IMR-90 (cell line): ENCODE results near the gene PIK3C3. TPM values are rescaled to one million over a fixed set of nuclear protein-coding genes. Genes with fewer than 3 reads are reported as not detected.

Experiments used
- ATAC-seq: fragments of 200-7000 bp; cut with Tn5 transposase; 2 replicates; pipeline ENCODE4 v1.9.1; 2020; ENCODE audit warnings: low read depth, mild to moderate bottlenecking, moderate library complexity
- Bru-seq: library from RNA; stranded (reverse); fragments of 400-500 nt; gene quantifications from one replicate; lab custom pipeline; 2021; lab: Mats Ljungman, UMichigan
- BruChase-seq, 2 experiments: library from RNA; stranded (reverse); fragments of 400-500 nt; gene quantifications; one replicate each; lab custom pipeline; 2021; lab: Mats Ljungman, UMichigan
- BruUV-seq: library from RNA; stranded (reverse); fragments of 400-500 nt; replicated peaks from 2 replicates; lab custom pipeline; 2021; lab: Mats Ljungman, UMichigan
- CTCF ChIA-PET: fragments of 300-600 bp; formaldehyde crosslinking; extraction: SDS; loops from one replicate; lab custom pipeline; 2021; ENCODE audit warnings: antibody characterized with exemption; lab: Yijun Ruan, JAX
- POLR2A ChIA-PET: fragments of 300-600 bp; sonication (Branson Sonifier 250); formaldehyde crosslinking; loops from one replicate; lab custom pipeline; 2022; ENCODE audit warnings: antibody characterized with exemption; ENCODE audit not compliant: unreplicated experiment; lab: Charles Lee
- DNase-seq: peaks from one replicate; pipeline ENCODE4 v3.0.0; 2013
- H2AFZ ChIP-seq: replicated peaks from 2 replicates; pipeline ENCODE3; 2013; ENCODE audit warnings: low read length, mild to moderate bottlenecking; ENCODE audit not compliant: poor library complexity
- H2AK5ac ChIP-seq: 2 replicates; pipeline ENCODE4 v1.6.1; 2013; ENCODE audit warnings: low read depth, low read length, inconsistent platforms
- H2AK9ac ChIP-seq: replicated peaks from 2 replicates; pipeline ENCODE3; 2013; ENCODE audit warnings: mild to moderate bottlenecking, low read depth, low read length, moderate library complexity; ENCODE audit not compliant: poor library complexity
- H2BK120ac ChIP-seq: 2 replicates; pipeline ENCODE4 v1.6.1; 2013; ENCODE audit warnings: low read depth, low read length, inconsistent platforms
- H2BK15ac ChIP-seq: 3 replicates; pipeline ENCODE4 v1.6.1; 2013; ENCODE audit warnings: low read depth, low read length, inconsistent platforms
- H2BK20ac ChIP-seq: 2 replicates; pipeline ENCODE4 v1.6.1; 2013; ENCODE audit warnings: low read depth, mild to moderate bottlenecking, inconsistent platforms, low read length, moderate library complexity
- H2BK5ac ChIP-seq: 2 replicates; pipeline ENCODE4 v1.6.1; 2013; ENCODE audit warnings: mild to moderate bottlenecking, low read depth, low read length, inconsistent platforms; ENCODE audit not compliant: poor library complexity, severe bottlenecking
- H3K14ac ChIP-seq: replicated peaks from 2 replicates; pipeline ENCODE4 v1.6.1; 2013; ENCODE audit warnings: low read depth, low read length, inconsistent platforms
- H3K18ac ChIP-seq: 2 replicates; pipeline ENCODE4 v1.6.1; 2013; ENCODE audit warnings: low read depth, low read length, control low read depth
- H3K23ac ChIP-seq: 2 replicates; pipeline ENCODE4 v1.6.1; 2013; ENCODE audit warnings: low read depth, low read length, inconsistent platforms
- H3K27ac ChIP-seq: 2 replicates; pipeline ENCODE4 v1.5.1; 2013; ENCODE audit warnings: mild to moderate bottlenecking, control low read depth, low read length; ENCODE audit not compliant: insufficient read depth
- H3K27me3 ChIP-seq: 2 replicates; pipeline ENCODE4 v1.6.1; 2013; ENCODE audit warnings: low read length; ENCODE audit not compliant: control insufficient read depth, insufficient read depth
- H3K36me3 ChIP-seq: 2 replicates; pipeline ENCODE4 v1.6.1; 2013; ENCODE audit warnings: low read length, mixed read lengths; ENCODE audit not compliant: control insufficient read depth, insufficient read depth
- H3K4ac ChIP-seq: 2 replicates; pipeline ENCODE4 v1.6.1; 2013; ENCODE audit warnings: low read depth, low read length, inconsistent platforms
- H3K4me1 ChIP-seq: 2 replicates; pipeline ENCODE4 v1.6.1; 2013; ENCODE audit warnings: low read length, mixed read lengths; ENCODE audit not compliant: control insufficient read depth, insufficient read depth
- H3K4me2 ChIP-seq: 2 replicates; pipeline ENCODE4 v1.6.1; 2013; ENCODE audit warnings: low read depth, mild to moderate bottlenecking, control low read depth, low read length, moderate library complexity
- H3K4me3 ChIP-seq: 2 replicates; pipeline ENCODE4 v1.5.1; 2013; ENCODE audit warnings: low read depth, mild to moderate bottlenecking, control low read depth, low read length, moderate library complexity; ENCODE audit not compliant: insufficient read depth
- H3K56ac ChIP-seq: 2 replicates; pipeline ENCODE4 v1.6.1; 2013; ENCODE audit warnings: low read length, inconsistent platforms; ENCODE audit not compliant: insufficient read depth; ENCODE audit errors: extremely low read depth
- H3K79me1 ChIP-seq, 2 experiments: 2 replicates each; pipeline ENCODE4 v1.6.1; 2013; ENCODE audit warnings: low read length in 2 of 2, inconsistent platforms in 1 of 2, low read depth in 1 of 2
- H3K9ac ChIP-seq: 2 replicates; pipeline ENCODE4 v1.6.1; 2013; ENCODE audit warnings: low read depth, low read length, control low read depth
- H3K9me1 ChIP-seq: 2 replicates; pipeline ENCODE4 v1.6.1; 2013; ENCODE audit warnings: low read length, inconsistent platforms; ENCODE audit not compliant: insufficient read depth
- H3K9me3 ChIP-seq: 2 replicates; pipeline ENCODE4 v1.6.1; 2013; ENCODE audit warnings: low read length; ENCODE audit not compliant: control insufficient read depth, insufficient read depth
- H4K20me1 ChIP-seq: 2 replicates; pipeline ENCODE4 v1.6.1; 2013; ENCODE audit warnings: low read length, inconsistent platforms; ENCODE audit not compliant: insufficient read depth
- H4K5ac ChIP-seq: 2 replicates; pipeline ENCODE4 v1.6.1; 2013; ENCODE audit warnings: mild to moderate bottlenecking, low read depth, low read length, control low read depth
- H4K8ac ChIP-seq, 2 experiments: 2 replicates each; pipeline ENCODE4 v1.6.1; 2013; ENCODE audit warnings: low read depth in 2 of 2, low read length in 2 of 2, control low read depth in 1 of 2, inconsistent platforms in 1 of 2
- H4K91ac ChIP-seq: 2 replicates; pipeline ENCODE4 v1.6.1; 2013; ENCODE audit warnings: low read depth, low read length, inconsistent platforms; ENCODE audit not compliant: insufficient read depth
- CEBPB ChIP-seq: IDR thresholded peaks from 2 replicates; pipeline ENCODE4 v1.6.1; 2012; ENCODE audit warnings: low read depth, low read length, improper control_type of control experiment
- CHD1 ChIP-seq: IDR thresholded peaks from 2 replicates; pipeline ENCODE4 v1.6.1; 2012; ENCODE audit warnings: low read depth, low read length, improper control_type of control experiment
- CTCF ChIP-seq: conservative IDR thresholded peaks from 2 replicates; pipeline ENCODE4 v1.5.1; 2012; ENCODE audit warnings: mild to moderate bottlenecking, low read depth, low read length, improper control_type of control experiment
- MAFK ChIP-seq: IDR thresholded peaks from 2 replicates; pipeline ENCODE4 v1.6.1; 2012; ENCODE audit warnings: low read depth, low read length, improper control_type of control experiment
- MAZ ChIP-seq: IDR thresholded peaks from 2 replicates; pipeline ENCODE4 v1.6.1; 2012; ENCODE audit warnings: low read depth, mild to moderate bottlenecking, low read length, improper control_type of control experiment, moderate library complexity, borderline replicate concordance
- MXI1 ChIP-seq: IDR thresholded peaks from 2 replicates; pipeline ENCODE4 v1.6.1; 2012; ENCODE audit warnings: low read depth, mild to moderate bottlenecking, low read length, moderate library complexity, borderline replicate concordance
- POLR2A ChIP-seq: IDR thresholded peaks from 2 replicates; pipeline ENCODE4 v1.6.1; 2012; ENCODE audit warnings: mild to moderate bottlenecking, low read depth, low read length
- RAD21 ChIP-seq: IDR thresholded peaks from 2 replicates; pipeline ENCODE4 v1.6.1; 2012; ENCODE audit warnings: low read length, improper control_type of control experiment
- RCOR1 ChIP-seq: IDR thresholded peaks from 2 replicates; pipeline ENCODE4 v1.6.1; 2012; ENCODE audit warnings: mild to moderate bottlenecking, low read length, improper control_type of control experiment; ENCODE audit not compliant: insufficient replicate concordance
- RFX5 ChIP-seq: IDR thresholded peaks from 2 replicates; pipeline ENCODE4 v1.8.0; 2012; ENCODE audit warnings: low read depth, mild to moderate bottlenecking, low read length, moderate library complexity
- USF2 ChIP-seq: fragments of 150-350 bp; IDR thresholded peaks from 2 replicates; pipeline ENCODE4 v1.6.1; 2017; ENCODE audit warnings: mild to moderate bottlenecking, antibody characterized with exemption, low read length, low read depth
- WGBS, 2 experiments: methylation state at CpG; one replicate each; pipeline versions ENCODE4 v1.1.5 to v1.1.7; 2013; ENCODE audit warnings: missing lambda C conversion rate in 2 of 2; ENCODE audit not compliant: insufficient read length in 1 of 2; ENCODE audit errors: extremely low coverage in 2 of 2; 5-methylcytosine and 5-hydroxymethylcytosine counted together
- dilution Hi-C: fragments of 300-500 bp; cut with HindIII; formaldehyde crosslinking; loops from one replicate; pipeline ENCODE4 v1.14.3; 2018; ENCODE audit warnings: low sequenced_read_pairs; ENCODE audit not compliant: unreplicated experiment
- in situ Hi-C: fragments of 300-500 bp; cut with MboI; formaldehyde crosslinking; loops from 3 replicates; pipeline ENCODE4 v1.14.3; 2019; ENCODE audit warnings: low sequenced_read_pairs, inconsistent platforms, mixed read lengths
- intact Hi-C: fragments of 100-400 bp; cut with micrococcal nuclease; formaldehyde crosslinking; loops from 2 replicates; pipeline ENCODE4 v1.10.0; 2022
- long read RNA-seq: library from polyadenylated mRNA; unstranded; transcript quantifications from one replicate; pipeline ENCODE4 v2.0.0, GENCODE V29; 2021; ENCODE audit not compliant: unreplicated experiment
- polyA plus RNA-seq, 3 experiments: library from polyadenylated mRNA; depleted of rRNA; stranded (reverse); fragments of >200 nt; gene quantifications; 2 replicates each; pipeline ENCODE4 v1.2.3, GENCODE V29; 2012; ENCODE audit warnings: low replicate concordance in 1 of 3
- total RNA-seq: library from RNA; depleted of rRNA; stranded (reverse); fragments of >200 nt; gene quantifications from 2 replicates; pipeline ENCODE4 v1.2.3, GENCODE V29; 2012; rRNA removed

Gene PIK3C3
- total RNA-seq (57.2 and 61.9 TPM in 2 replicates), polyA plus RNA-seq (2012; rRNA removed) (34.7 and 41.2 TPM in 2 replicates), Bru-seq, nascent RNA (percentile 86 among the genes with signal in this experiment), BruChase-seq, experiment 1, labeled RNA remaining after a 6-hour chase (percentile 65 among the genes with signal in this experiment), BruChase-seq, experiment 2, labeled RNA remaining after a 2-hour chase (percentile 78 among the genes with signal in this experiment)
- 7.1 and 21.6 TPM in 2 replicates for polyA plus RNA-seq (2012; cell fraction: cytosol; rRNA removed)
- polyA plus RNA-seq (2012; cell fraction: nucleus; rRNA removed; ENCODE audit: low replicate concordance), result 4.0 and 59.5 TPM in 2 replicates
- long read RNA-seq, full-length matches to known transcripts, result 32 of 39 reads
- long read RNA-seq, partial matches to known transcripts, result 3 of 39 reads
- long read RNA-seq, other reads (novel, unspliced or antisense), result 4 of 39 reads

- POLR2A ChIA-PET, result no interaction called here
- H2BK20ac ChIP-seq, result no peak within 1 kb of the TSS
- H2AK5ac ChIP-seq, result peak within 1 kb of the TSS; percentile 33; the same call in 1 of the 2 replicates
- DNase-seq, result peak; percentile 98
- ATAC-seq, result peak; percentile 97
- H2BK120ac ChIP-seq, result no peak within 1 kb of the TSS
- peak within 1 kb of the TSS; percentile 100 for H3K4me2 ChIP-seq
- H4K5ac ChIP-seq, result peak within 1 kb of the TSS; percentile 98
- dilution Hi-C loops, result no loop called here
- peak within 1 kb of the TSS; percentile 89 for H3K27ac ChIP-seq
- peak within 1 kb of the TSS; percentile 97 for H3K4me3 ChIP-seq
- H3K79me1 ChIP-seq, result peaks cover 4 to 21% of the 10 kb centered on the region in 2 experiments
- in situ Hi-C loops, result no loop called here
- 0% methylated on average over 10 of the region's 38 CpGs; no CpG with 5 or more reads in 1 of the 2 experiments for WGBS, 2 experiments
- CTCF ChIA-PET, result interaction anchor here (0.9 to 1.0 kb wide), 2 partner anchors 9 to 14 kb away, joined by 3 read pairs; no protein-coding TSS in a partner anchor
- peak within 1 kb of the TSS; percentile 67 for H3K56ac ChIP-seq
- peaks cover 3% of the 10 kb centered on the region; the same call in 1 of the 2 replicates for H4K20me1 ChIP-seq
- BruUV-seq, result no TSS peak
- H3K9me3 ChIP-seq, result no peaks in the 10 kb centered on the region
- peak within 1 kb of the TSS; percentile 47; the same call in 1 of the 2 replicates for H4K91ac ChIP-seq
- H3K23ac ChIP-seq, result peak within 1 kb of the TSS; percentile 76
- intact Hi-C loops, result no loop called here
- peaks cover 9% of the 10 kb centered on the region for H3K36me3 ChIP-seq
- H3K27me3 ChIP-seq, result no peaks in the 10 kb centered on the region
- peak within 1 kb of the TSS; percentile 83 for H2AFZ ChIP-seq
- H3K18ac ChIP-seq, result peak within 1 kb of the TSS; percentile 87
- H2BK15ac ChIP-seq, result no peak within 1 kb of the TSS
- 0 out of 2 replicates have a peak, but pooled peaks cover 5% of the 10 kb centered on the region for H3K9me1 ChIP-seq
- H3K4me1 ChIP-seq, result no peaks in the 10 kb centered on the region; the same call in 1 of the 2 replicates
- peak within 1 kb of the TSS; percentile 96 for H3K9ac ChIP-seq
- peak within 1 kb of the TSS; percentile 89 for H2AK9ac ChIP-seq
- peak within 1 kb of the TSS; percentile 86 for H3K14ac ChIP-seq
- peak within 1 kb of the TSS; percentile 87 for H3K4ac ChIP-seq
- H4K8ac ChIP-seq, result peak within 1 kb of the TSS; percentile 66 to 94
- H2BK5ac ChIP-seq, result peak within 1 kb of the TSS; percentile 85
- TF ChIP-seq RAD21, result no peak
- peak; percentile 11; the same call in 1 of the 2 replicates for TF ChIP-seq MAFK
- TF ChIP-seq CEBPB, result no peak
- TF ChIP-seq MAZ, result peak; percentile 56; the same call in 1 of the 2 replicates
- no peak for TF ChIP-seq CHD1
- no peak for TF ChIP-seq CTCF
- TF ChIP-seq RFX5, result no peak
- TF ChIP-seq USF2, result no peak
- TF ChIP-seq MXI1, result no peak; the same call in 1 of the 2 replicates
- no peak for TF ChIP-seq RCOR1
- peak; percentile 87 for TF ChIP-seq POLR2A
Measured at GRCh38 chr18:41954827-41955613, at the start of gene PIK3C3. PIK3C3 (plus strand) TSS chr18:41955234; CDS start chr18:41955292, 58 bp downstream.
